OCI-LY1 (cell line): ENCODE data around the gene PHLPP1.

Source experiments
- H2AFZ ChIP-seq: fragments of 200-600 bp; sonication (generic), shearing (Covaris generic); 2 replicates; pipeline ENCODE4 v1.6.0; 2014; ENCODE audit warnings: antibody characterized with exemption, mild to moderate bottlenecking, low read length
- H3F3A ChIP-seq: fragments of 200-600 bp; sonication (generic), shearing (Covaris generic); 2 replicates; pipeline ENCODE4 v1.6.0; 2014; ENCODE audit warnings: mild to moderate bottlenecking, antibody characterized with exemption, low read length, moderate library complexity; ENCODE audit not compliant: insufficient read depth
- H3K27ac ChIP-seq: fragments of 200-600 bp; sonication (generic); 2 replicates; pipeline ENCODE4 v1.5.1; 2014; ENCODE audit warnings: low read length, mixed run types, mild to moderate bottlenecking, low read depth; ENCODE audit not compliant: poor library complexity, severe bottlenecking
- H3K27me3 ChIP-seq: fragments of 200-600 bp; sonication (generic); 2 replicates; pipeline ENCODE4 v1.6.0; 2014; ENCODE audit warnings: antibody characterized with exemption, mild to moderate bottlenecking, low read length, moderate library complexity; ENCODE audit not compliant: insufficient read depth
- H3K36me3 ChIP-seq: fragments of 200-600 bp; sonication (generic); 2 replicates; pipeline ENCODE4 v1.6.1; 2014; ENCODE audit warnings: mild to moderate bottlenecking, antibody characterized with exemption, low read length, moderate library complexity, mixed read lengths; ENCODE audit not compliant: insufficient read depth
- H3K4me1 ChIP-seq: fragments of 200-600 bp; sonication (generic); 2 replicates; pipeline ENCODE4 v1.5.1; 2014; ENCODE audit warnings: mild to moderate bottlenecking, low read length, moderate library complexity; ENCODE audit not compliant: insufficient read depth, severe bottlenecking
- H3K4me2 ChIP-seq: fragments of 200-600 bp; sonication (generic), shearing (Covaris generic); 2 replicates; pipeline ENCODE4 v1.6.1; 2014; ENCODE audit warnings: low read length
- H3K4me3 ChIP-seq: fragments of 200-600 bp; sonication (generic); 2 replicates; pipeline ENCODE4 v1.5.1; 2014; ENCODE audit warnings: low read length, low read depth, mild to moderate bottlenecking, mixed read lengths; ENCODE audit not compliant: poor library complexity, severe bottlenecking
- H3K79me2 ChIP-seq: fragments of 200-600 bp; shearing (Covaris generic); 2 replicates; pipeline ENCODE4 v1.6.1; 2016; ENCODE audit warnings: mixed run types, low read length, mixed read lengths; ENCODE audit not compliant: insufficient read depth
- H3K9ac ChIP-seq: fragments of 200-600 bp; sonication (generic), shearing (Covaris generic); 2 replicates; pipeline ENCODE4 v1.6.1; 2014; ENCODE audit warnings: mild to moderate bottlenecking, low read length, mixed read lengths
- H3K9me2 ChIP-seq: fragments of 200-600 bp; sonication (generic), shearing (Covaris generic); 2 replicates; pipeline ENCODE4 v1.6.1; 2014; ENCODE audit warnings: low read depth, mild to moderate bottlenecking, low read length, mixed read lengths
- H3K9me3 ChIP-seq: fragments of 200-600 bp; shearing (Covaris generic); 2 replicates; pipeline ENCODE4 v1.6.1; 2014; ENCODE audit warnings: low read length, mixed read lengths
- H4K20me1 ChIP-seq: fragments of 200-600 bp; sonication (generic), shearing (Covaris generic); 2 replicates; pipeline ENCODE4 v1.6.0; 2016; ENCODE audit warnings: mild to moderate bottlenecking, low read length; ENCODE audit not compliant: insufficient read depth
- EZH2 ChIP-seq: fragments of 200-600 bp; sonication (generic), shearing (Covaris generic); IDR thresholded peaks from 2 replicates; pipeline ENCODE4 v1.8.0; 2017; ENCODE audit warnings: borderline replicate concordance, mixed run types, mild to moderate bottlenecking, antibody characterized with exemption, low read length, moderate library complexity, mixed read lengths
- TF ChIP-seq, protein P1 (sequence below): fragments of 200-600 bp; sonication (generic), shearing (Covaris generic); IDR thresholded peaks from 2 replicates; pipeline ENCODE4 v1.5.1; 2017; ENCODE audit warnings: mild to moderate bottlenecking, antibody characterized with exemption, low read length, moderate library complexity, mixed read lengths

PHLPP1 gene

DNA sequence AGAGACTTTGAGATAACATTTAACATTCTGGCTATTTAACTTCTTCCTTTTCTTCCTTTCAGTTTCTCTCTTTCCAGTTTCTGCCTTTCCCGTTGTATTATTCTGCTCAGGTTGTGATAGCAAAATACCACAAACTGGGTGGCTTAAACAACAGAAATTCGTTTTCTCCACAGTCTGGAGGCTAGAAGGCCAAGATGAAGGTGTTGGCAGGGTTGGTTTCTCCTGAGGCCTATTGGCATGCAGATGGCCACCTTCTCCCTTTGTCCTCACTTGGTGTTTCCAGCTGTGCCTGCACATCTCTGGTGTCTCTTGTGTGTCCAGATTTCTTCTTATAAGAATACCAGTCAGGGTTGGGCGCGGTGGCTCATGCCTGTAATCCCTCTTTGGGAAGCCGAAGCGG lies 34.0 kb downstream of the PHLPP1 start:
- TF ChIP-seq EZH2: no peak
- Histone ChIP-seq H3K36me3 (no peaks in the 10 kb centered on the region), H3K4me2 (no peak overlapping the region), H2AFZ (no peak overlapping the region), H3K9me2 (no peaks in the 10 kb centered on the region), H3K79me2 (0 out of 2 replicates have a peak, but pooled peaks cover 5% of the 10 kb centered on the region), H3K4me1 (peaks cover 19% of the 10 kb centered on the region), H3K4me3 (no peak overlapping the region), H3K27ac (no peak overlapping the region), H3F3A (no peaks in the 10 kb centered on the region), H4K20me1 (no peaks in the 10 kb centered on the region), H3K27me3 (no peaks in the 10 kb centered on the region), H3K9ac (no peak overlapping the region), H3K9me3 (no peaks in the 10 kb centered on the region)

DNA sequence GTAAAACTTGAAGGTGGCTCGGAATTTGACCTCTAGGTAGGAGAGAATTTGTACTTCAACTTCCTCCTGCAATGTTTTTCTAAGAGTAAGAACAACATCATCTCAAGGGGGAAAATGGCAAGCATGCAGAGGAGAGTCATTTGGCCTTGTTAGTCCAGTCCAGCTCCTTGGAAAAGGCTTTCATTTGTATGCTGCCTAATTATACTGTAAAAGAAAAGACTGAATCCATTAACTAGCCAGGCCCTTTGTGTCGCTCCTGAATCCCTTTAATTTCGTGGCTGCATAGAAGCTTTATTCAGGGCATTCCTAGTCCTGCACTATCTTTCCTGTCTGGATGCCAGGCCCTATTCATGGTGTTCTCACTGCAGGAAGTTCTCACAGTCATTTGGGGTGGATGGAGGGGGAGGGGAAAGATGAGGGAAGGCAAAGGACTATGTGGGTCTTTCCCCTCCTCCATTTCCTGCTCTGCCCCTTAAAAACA lies 36.0 kb downstream of the PHLPP1 start:
- Histone ChIP-seq H3K4me2 (no peak overlapping the region), H3K36me3 (no peaks in the 10 kb centered on the region), H4K20me1 (no peaks in the 10 kb centered on the region), H2AFZ (no peak overlapping the region), H3K27me3 (no peaks in the 10 kb centered on the region), H3K9ac (no peak overlapping the region), H3K79me2 (no peaks in the 10 kb centered on the region), H3K9me3 (no peaks in the 10 kb centered on the region), H3K4me1 (peaks cover 8% of the 10 kb centered on the region), H3F3A (no peaks in the 10 kb centered on the region), H3K4me3 (no peak overlapping the region), H3K27ac (no peak overlapping the region), H3K9me2 (no peaks in the 10 kb centered on the region)
- TF ChIP-seq, protein P1, sequence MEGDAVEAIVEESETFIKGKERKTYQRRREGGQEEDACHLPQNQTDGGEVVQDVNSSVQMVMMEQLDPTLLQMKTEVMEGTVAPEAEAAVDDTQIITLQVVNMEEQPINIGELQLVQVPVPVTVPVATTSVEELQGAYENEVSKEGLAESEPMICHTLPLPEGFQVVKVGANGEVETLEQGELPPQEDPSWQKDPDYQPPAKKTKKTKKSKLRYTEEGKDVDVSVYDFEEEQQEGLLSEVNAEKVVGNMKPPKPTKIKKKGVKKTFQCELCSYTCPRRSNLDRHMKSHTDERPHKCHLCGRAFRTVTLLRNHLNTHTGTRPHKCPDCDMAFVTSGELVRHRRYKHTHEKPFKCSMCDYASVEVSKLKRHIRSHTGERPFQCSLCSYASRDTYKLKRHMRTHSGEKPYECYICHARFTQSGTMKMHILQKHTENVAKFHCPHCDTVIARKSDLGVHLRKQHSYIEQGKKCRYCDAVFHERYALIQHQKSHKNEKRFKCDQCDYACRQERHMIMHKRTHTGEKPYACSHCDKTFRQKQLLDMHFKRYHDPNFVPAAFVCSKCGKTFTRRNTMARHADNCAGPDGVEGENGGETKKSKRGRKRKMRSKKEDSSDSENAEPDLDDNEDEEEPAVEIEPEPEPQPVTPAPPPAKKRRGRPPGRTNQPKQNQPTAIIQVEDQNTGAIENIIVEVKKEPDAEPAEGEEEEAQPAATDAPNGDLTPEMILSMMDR: no peak
- no peak for TF ChIP-seq EZH2

DNA sequence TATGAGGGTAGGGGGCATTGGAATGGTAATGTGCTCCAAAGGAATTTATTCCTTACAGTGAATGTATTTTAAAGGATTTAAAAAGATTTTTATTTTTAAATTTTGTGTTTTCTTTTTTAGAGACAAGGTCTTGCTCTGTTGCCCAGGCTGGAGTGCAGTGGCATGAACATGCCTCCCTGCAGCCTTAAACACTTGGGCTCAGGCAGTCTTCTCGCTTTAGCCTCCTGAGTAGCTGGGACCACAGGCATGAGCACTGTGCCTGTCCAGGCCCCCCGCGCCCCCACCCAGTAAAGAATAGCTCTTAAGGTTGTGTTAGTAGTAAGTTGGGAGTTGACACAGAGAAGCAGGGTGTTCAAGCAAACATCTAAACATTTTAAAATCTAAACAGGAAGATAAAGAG lies 36.6 kb downstream of the PHLPP1 start:
- H3K4me3 ChIP-seq: no peak overlapping the region

DNA sequence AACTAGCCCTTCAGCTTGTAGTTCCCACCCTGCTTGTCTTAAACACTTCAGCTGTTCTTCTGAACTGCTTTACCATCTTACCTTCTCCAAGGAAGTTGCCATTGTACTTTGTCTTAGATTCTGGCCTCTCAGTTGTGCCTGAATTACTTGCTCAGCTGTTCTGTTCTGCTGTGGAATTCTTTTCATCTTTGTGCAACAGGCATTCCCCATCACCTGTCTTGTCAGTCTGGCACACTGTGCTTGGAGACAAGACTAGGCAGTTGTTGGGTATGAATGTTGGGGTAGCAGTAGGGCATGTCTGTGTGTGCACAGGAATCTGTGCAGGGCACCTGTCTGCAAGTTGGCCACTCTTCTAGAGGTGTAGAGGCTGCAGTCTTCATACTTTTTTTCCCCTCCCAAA lies 38.7 kb downstream of the PHLPP1 start:
- H3K9ac ChIP-seq: no peak overlapping the region
- H3K4me1 ChIP-seq: peaks cover 27% of the 10 kb centered on the region

More for the DNA sequence above, 36.6 kb downstream of the PHLPP1 start:
- no peaks in the 10 kb centered on the region for H4K20me1 ChIP-seq
- no peaks in the 10 kb centered on the region for H3K27me3 ChIP-seq
- H3K9me3 ChIP-seq: no peaks in the 10 kb centered on the region
- no peaks in the 10 kb centered on the region for H3K9me2 ChIP-seq
- H3K79me2 ChIP-seq: no peaks in the 10 kb centered on the region
- no peaks in the 10 kb centered on the region for H3K36me3 ChIP-seq
- H2AFZ ChIP-seq: no peak overlapping the region
- H3K4me1 ChIP-seq: peaks cover 8% of the 10 kb centered on the region
- no peak for TF ChIP-seq EZH2
- H3K27ac ChIP-seq: no peak overlapping the region
- H3K4me2 ChIP-seq: no peak overlapping the region
- H3K9ac ChIP-seq: no peak overlapping the region
- no peaks in the 10 kb centered on the region for H3F3A ChIP-seq

More for the DNA sequence above, 38.7 kb downstream of the PHLPP1 start:
- no peaks in the 10 kb centered on the region for H3K9me2 ChIP-seq
- H3K79me2 ChIP-seq: 0 out of 2 replicates have a peak, but pooled peaks cover 6% of the 10 kb centered on the region
- H3K4me2 ChIP-seq: no peak overlapping the region
- H4K20me1 ChIP-seq: no peaks in the 10 kb centered on the region
- H3K4me3 ChIP-seq: no peak overlapping the region
- H3F3A ChIP-seq: no peaks in the 10 kb centered on the region
- no peaks in the 10 kb centered on the region for H3K9me3 ChIP-seq
- no peak overlapping the region for H3K27ac ChIP-seq
- no peak for TF ChIP-seq EZH2
- TF ChIP-seq, protein P1: no peak
- no peaks in the 10 kb centered on the region for H3K36me3 ChIP-seq
- no peak overlapping the region for H2AFZ ChIP-seq
- no peaks in the 10 kb centered on the region for H3K27me3 ChIP-seq
